Measurements from ENCODE around the gene EPHB2.

DNA sequence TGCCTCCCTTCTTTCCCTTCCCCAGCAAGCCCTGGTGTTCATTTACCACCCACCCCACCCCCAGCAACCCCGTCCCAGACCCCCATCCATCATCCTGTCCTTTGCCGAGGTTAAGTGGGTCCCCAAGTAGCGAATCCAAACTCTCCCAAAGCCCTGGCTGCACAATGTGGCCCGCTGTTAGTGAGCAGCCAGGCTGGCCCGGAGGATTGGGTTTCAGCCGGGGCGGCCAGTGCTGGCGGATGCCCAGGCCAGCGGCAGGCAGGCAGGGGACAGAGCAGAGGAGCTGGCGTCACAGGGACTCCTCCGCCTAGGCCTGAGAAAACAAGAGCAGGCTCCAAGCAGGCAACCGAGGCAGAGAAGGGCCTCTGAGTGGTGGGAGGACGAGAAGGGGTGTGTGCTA is 61.4 kb downstream of the EPHB2 start:
- TF ChIP-seq, protein P1, sequence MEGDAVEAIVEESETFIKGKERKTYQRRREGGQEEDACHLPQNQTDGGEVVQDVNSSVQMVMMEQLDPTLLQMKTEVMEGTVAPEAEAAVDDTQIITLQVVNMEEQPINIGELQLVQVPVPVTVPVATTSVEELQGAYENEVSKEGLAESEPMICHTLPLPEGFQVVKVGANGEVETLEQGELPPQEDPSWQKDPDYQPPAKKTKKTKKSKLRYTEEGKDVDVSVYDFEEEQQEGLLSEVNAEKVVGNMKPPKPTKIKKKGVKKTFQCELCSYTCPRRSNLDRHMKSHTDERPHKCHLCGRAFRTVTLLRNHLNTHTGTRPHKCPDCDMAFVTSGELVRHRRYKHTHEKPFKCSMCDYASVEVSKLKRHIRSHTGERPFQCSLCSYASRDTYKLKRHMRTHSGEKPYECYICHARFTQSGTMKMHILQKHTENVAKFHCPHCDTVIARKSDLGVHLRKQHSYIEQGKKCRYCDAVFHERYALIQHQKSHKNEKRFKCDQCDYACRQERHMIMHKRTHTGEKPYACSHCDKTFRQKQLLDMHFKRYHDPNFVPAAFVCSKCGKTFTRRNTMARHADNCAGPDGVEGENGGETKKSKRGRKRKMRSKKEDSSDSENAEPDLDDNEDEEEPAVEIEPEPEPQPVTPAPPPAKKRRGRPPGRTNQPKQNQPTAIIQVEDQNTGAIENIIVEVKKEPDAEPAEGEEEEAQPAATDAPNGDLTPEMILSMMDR (conservative IDR thresholded peaks at IDR 0.05; ENCODE audit: low read length): no peak
- TF ChIP-seq EZH2phosphoT487 (IDR thresholded peaks at IDR 0.05; ENCODE audit: borderline replicate concordance, low read depth, low read length): no peak
